DND-41 (cell line): ENCODE results near the gene WDR49.

ENCODE experiments used
- EZH2 ChIP-seq: IDR thresholded peaks from 3 replicates; pipeline ENCODE4 v1.6.1; 2012; ENCODE audit warnings: borderline replicate concordance, low read depth, mild to moderate bottlenecking, moderate library complexity, low read length, inconsistent platforms; ENCODE audit not compliant: severe bottlenecking
- TF ChIP-seq, protein P1 (sequence below): IDR thresholded peaks from 2 replicates; pipeline ENCODE4 v1.5.1; 2012; ENCODE audit warnings: borderline replicate concordance, low read length, moderate library complexity, mild to moderate bottlenecking; ENCODE audit not compliant: poor library complexity, severe bottlenecking; ENCODE audit errors: extremely low read depth

DNA sequence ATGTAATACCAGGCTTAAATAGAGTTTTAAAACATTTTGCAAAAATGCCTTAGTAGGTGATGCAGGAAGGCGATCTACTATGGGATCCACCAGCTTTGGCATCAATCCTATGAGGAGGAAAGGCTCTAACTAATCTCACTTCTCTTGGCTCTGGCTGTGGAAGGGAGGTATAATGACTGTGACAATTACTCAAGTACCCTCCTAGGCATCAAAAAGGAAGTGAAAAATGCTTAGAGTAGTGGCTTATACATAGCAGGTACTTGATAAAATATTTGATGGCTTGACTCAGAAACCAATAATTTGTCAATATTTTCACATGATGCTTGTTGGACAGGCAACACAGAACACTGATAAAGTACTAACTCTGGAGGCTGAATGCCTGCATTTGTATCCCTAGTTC lies 145.8 kb downstream of the WDR49 start:
- TF ChIP-seq, protein P1, sequence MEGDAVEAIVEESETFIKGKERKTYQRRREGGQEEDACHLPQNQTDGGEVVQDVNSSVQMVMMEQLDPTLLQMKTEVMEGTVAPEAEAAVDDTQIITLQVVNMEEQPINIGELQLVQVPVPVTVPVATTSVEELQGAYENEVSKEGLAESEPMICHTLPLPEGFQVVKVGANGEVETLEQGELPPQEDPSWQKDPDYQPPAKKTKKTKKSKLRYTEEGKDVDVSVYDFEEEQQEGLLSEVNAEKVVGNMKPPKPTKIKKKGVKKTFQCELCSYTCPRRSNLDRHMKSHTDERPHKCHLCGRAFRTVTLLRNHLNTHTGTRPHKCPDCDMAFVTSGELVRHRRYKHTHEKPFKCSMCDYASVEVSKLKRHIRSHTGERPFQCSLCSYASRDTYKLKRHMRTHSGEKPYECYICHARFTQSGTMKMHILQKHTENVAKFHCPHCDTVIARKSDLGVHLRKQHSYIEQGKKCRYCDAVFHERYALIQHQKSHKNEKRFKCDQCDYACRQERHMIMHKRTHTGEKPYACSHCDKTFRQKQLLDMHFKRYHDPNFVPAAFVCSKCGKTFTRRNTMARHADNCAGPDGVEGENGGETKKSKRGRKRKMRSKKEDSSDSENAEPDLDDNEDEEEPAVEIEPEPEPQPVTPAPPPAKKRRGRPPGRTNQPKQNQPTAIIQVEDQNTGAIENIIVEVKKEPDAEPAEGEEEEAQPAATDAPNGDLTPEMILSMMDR: no peak
- no peak for TF ChIP-seq EZH2
